Hepatocyte (in vitro differentiated cells): ENCODE measurements around the gene CACTIN. TPM values are rescaled to one million over a fixed set of nuclear protein-coding genes. Genes with fewer than 3 reads are reported as not detected.

Source experiments
- DNase-seq: peaks from one replicate; pipeline ENCODE4 v3.0.0-alpha.2; 2016; ENCODE audit warnings: low spot score
- H2AFZ ChIP-seq: fragments of 200-600 bp; sonication (generic); 2 replicates; pipeline ENCODE4 v1.6.0; 2016; ENCODE audit warnings: antibody characterized with exemption, mild to moderate bottlenecking
- H3K27ac ChIP-seq: fragments of 200-600 bp; sonication (generic); 2 replicates; pipeline ENCODE4 v1.5.1; 2016; ENCODE audit warnings: mild to moderate bottlenecking
- H3K27me3 ChIP-seq: fragments of 200-600 bp; sonication (generic); 2 replicates; pipeline ENCODE4 v1.6.1; 2016
- H3K36me3 ChIP-seq: fragments of 200-600 bp; sonication (generic); replicated peaks from 2 replicates; pipeline ENCODE4 v1.5.1; 2016; ENCODE audit warnings: low read depth; ENCODE audit not compliant: insufficient read depth
- H3K4me1 ChIP-seq: fragments of 200-600 bp; sonication (generic); 2 replicates; pipeline ENCODE4 v1.5.1; 2016; ENCODE audit warnings: mild to moderate bottlenecking, moderate library complexity; ENCODE audit not compliant: insufficient read depth
- H3K4me2 ChIP-seq: fragments of 200-600 bp; sonication (generic); 2 replicates; pipeline ENCODE4 v1.6.0; 2016
- H3K4me3 ChIP-seq: fragments of 200-600 bp; sonication (generic); 2 replicates; pipeline ENCODE4 v1.5.1; 2016; ENCODE audit warnings: mild to moderate bottlenecking
- H3K79me2 ChIP-seq: fragments of 200-600 bp; sonication (generic); 2 replicates; pipeline ENCODE4 v1.6.0; 2017; ENCODE audit warnings: mild to moderate bottlenecking
- H3K9me2 ChIP-seq: fragments of 200-600 bp; sonication (generic); replicated peaks from 2 replicates; pipeline ENCODE4 v1.6.0; 2017; ENCODE audit warnings: mild to moderate bottlenecking; ENCODE audit not compliant: insufficient read depth
- H3K9me3 ChIP-seq: fragments of 200-600 bp; sonication (generic); 2 replicates; pipeline ENCODE4 v1.5.1; 2016; ENCODE audit warnings: low read depth, mild to moderate bottlenecking
- H4K20me1 ChIP-seq: fragments of 200-600 bp; sonication (generic); 2 replicates; pipeline ENCODE4 v1.6.0; 2016; ENCODE audit warnings: mild to moderate bottlenecking; ENCODE audit not compliant: insufficient read depth, poor library complexity, severe bottlenecking
- CTCF ChIP-seq: fragments of 200-600 bp; sonication (generic); IDR thresholded peaks from 2 replicates; pipeline ENCODE4 v1.5.1; 2016; ENCODE audit warnings: antibody characterized with exemption, mild to moderate bottlenecking; ENCODE audit not compliant: poor library complexity
- EZH2 ChIP-seq: fragments of 200-600 bp; sonication (generic); IDR thresholded peaks from 2 replicates; pipeline ENCODE4 v1.6.1; 2016; ENCODE audit warnings: antibody characterized with exemption, mild to moderate bottlenecking, borderline replicate concordance
- EZH2phosphoT487 ChIP-seq: fragments of 200-600 bp; sonication (generic); IDR thresholded peaks from one replicate; pipeline ENCODE4 v1.6.1; 2018; ENCODE audit warnings: antibody characterized with exemption, mild to moderate bottlenecking, low read depth, moderate library complexity; ENCODE audit not compliant: unreplicated experiment, severe bottlenecking
- WGBS: methylation state at CpG from one replicate; pipeline ENCODE4 v1.1.6; 2016; ENCODE audit warnings: low lambda C conversion rate; ENCODE audit errors: missing lambda C conversion rate; 5-methylcytosine and 5-hydroxymethylcytosine counted together
- polyA plus RNA-seq: library from polyadenylated mRNA; unstranded; fragments of >200 nt; fragmentation: Nextera tagmentation; extraction: Ambion mirVana; gene quantifications from 2 replicates; pipeline ENCODE4 v1.2.1, GENCODE V29; 2016
- total RNA-seq: library from RNA; depleted of rRNA; stranded (reverse); fragments of >200 nt; gene quantifications from 2 replicates; pipeline ENCODE4 v1.2.3, GENCODE V29; 2014

The CACTIN gene
- total and polyA plus RNA-seq, 2 experiments from 2014 or later, result 15.7 to 18.3 TPM

- H3K9me3 ChIP-seq, result no peaks in the 10 kb centered on the region
- no peak overlapping the region for H3K4me3 ChIP-seq
- H3K27ac ChIP-seq, result no peak overlapping the region
- no peaks in the 10 kb centered on the region for H3K9me2 ChIP-seq
- no peaks in the 10 kb centered on the region for H3K36me3 ChIP-seq
- no peaks in the 10 kb centered on the region for H3K27me3 ChIP-seq
- H3K4me2 ChIP-seq, result no peak overlapping the region
- no peak overlapping the region for H2AFZ ChIP-seq
- DNase-seq, result no peak
- peaks cover 19% of the 10 kb centered on the region for H4K20me1 ChIP-seq
- 85% methylated on average over 10 of the region's 13 CpGs for WGBS
- TF ChIP-seq EZH2phosphoT487 (no peak), CTCF (no peak), EZH2 (no peak)
- H3K79me2 ChIP-seq, result peaks cover 46% of the 10 kb centered on the region
- peaks cover 34% of the 10 kb centered on the region for H3K4me1 ChIP-seq
These were observed 46.4 kb upstream of the CACTIN start for GRCh38 chr19:3672993-3673392.

- no peaks in the 10 kb centered on the region for H3K9me2 ChIP-seq
- H3K27me3 ChIP-seq, result no peaks in the 10 kb centered on the region
- no peak overlapping the region for H3K4me3 ChIP-seq
- H3K27ac ChIP-seq, result no peak overlapping the region
- no peaks in the 10 kb centered on the region for H3K36me3 ChIP-seq
- H3K4me1 ChIP-seq, result peaks cover 35% of the 10 kb centered on the region
- 97% methylated on average over 6 of the region's 8 CpGs for WGBS
- TF ChIP-seq EZH2, result no peak
- no peak for TF ChIP-seq EZH2phosphoT487
- no peak for TF ChIP-seq CTCF
- no peak overlapping the region for H3K4me2 ChIP-seq
- peaks cover 19% of the 10 kb centered on the region for H4K20me1 ChIP-seq
- peaks cover 47% of the 10 kb centered on the region for H3K79me2 ChIP-seq
- H3K9me3 ChIP-seq, result no peaks in the 10 kb centered on the region
- DNase-seq, result no peak
- H2AFZ ChIP-seq, result no peak overlapping the region
These were observed 46.0 kb upstream of the CACTIN start for GRCh38 chr19:3672575-3672948.

GRCh38 chr19:3671680-3672574 lies 45.3 kb upstream of the CACTIN start:
- DNase-seq, result no peak
- Histone ChIP-seq H2AFZ (no peak overlapping the region), H3K4me1 (peaks cover 35% of the 10 kb centered on the region), H4K20me1 (peaks cover 19% of the 10 kb centered on the region), H3K36me3 (no peaks in the 10 kb centered on the region), H3K9me2 (no peaks in the 10 kb centered on the region), H3K27ac (peak overlapping the region; percentile 84), H3K9me3 (no peaks in the 10 kb centered on the region), H3K79me2 (peaks cover 46% of the 10 kb centered on the region), H3K4me2 (peak overlapping the region; percentile 56), H3K4me3 (no peak overlapping the region), H3K27me3 (no peaks in the 10 kb centered on the region)
- WGBS, result 80% methylated on average over 38 of the region's 40 CpGs
- TF ChIP-seq EZH2phosphoT487, result no peak
- no peak for TF ChIP-seq EZH2
- no peak for TF ChIP-seq CTCF
